ENCODE data around the gene HEXB.
A peak's percentile ranks its signal among the peaks of the same experiment; 100 is the strongest.
"Not testable (repeated sequence)": the region's sequence is repeated elsewhere in the genome, so short reads cannot be mapped to it uniquely, and the experiment has no call there.

HEXB gene

GRCh38 chr5:74736759-74737158 lies 51.7 kb downstream of the HEXB start:
- peak in 13 of 56 donors; percentile 0 to 24 (median 5) for DNase-seq

- DNase-seq, result no peak
Observed at GRCh38 chr5:74738406-74738805, 53.4 kb downstream of the HEXB start.

- DNase-seq, result not testable (repeated sequence)
Observed at GRCh38 chr5:74748742-74749141, 63.7 kb downstream of the HEXB start.

- DNase-seq, result no peak
Observed at GRCh38 chr5:74761241-74761640, 76.2 kb downstream of the HEXB start.

- no peak for DNase-seq
Observed at GRCh38 chr5:74762599-74762998, 77.6 kb downstream of the HEXB start.

GRCh38 chr5:74763504-74763903 lies 78.5 kb downstream of the HEXB start:
- no peak for DNase-seq

- no peak for DNase-seq
Observed at GRCh38 chr5:74765201-74765600, 80.2 kb downstream of the HEXB start.

GRCh38 chr5:74765929-74766328 lies 80.9 kb downstream of the HEXB start:
- no peak for DNase-seq

- DNase-seq, result peak in 1 of 56 donors; percentile 50
Observed at GRCh38 chr5:74766418-74766848, 81.4 kb downstream of the HEXB start.

- peak; percentile 71 to 98 (median 90) for DNase-seq
Observed at GRCh38 chr5:74766849-74767578, 82.0 kb downstream of the HEXB start, which contains the start of the genes GFM2 and NSA2. GFM2 (minus strand) TSS chr5:74767117; CDS start chr5:74763742, 3,375 bp downstream. NSA2 (plus strand) TSS chr5:74767249; CDS start chr5:74767361, 112 bp downstream.

GRCh38 chr5:74767579-74767913 lies 82.5 kb downstream of the HEXB start:
- DNase-seq, result peak in 4 of 56 donors; percentile 1 to 54 (median 22)
